ENCODE data around the gene P3H3. TPM values are rescaled to one million over a fixed set of nuclear protein-coding genes. Genes with fewer than 3 reads are reported as not detected.
"Not testable (repeated sequence)": the region's sequence is repeated elsewhere in the genome, so short reads cannot be mapped to it uniquely, and the experiment has no call there.

The P3H3 gene
- total and polyA plus RNA-seq, 9 donors, result 4.7 to 92.3 (median 61.1) TPM

GRCh38 chr12:6871052-6871957 is 43.1 kb downstream of the P3H3 start:
- WGBS, 3 donors, result 65 to 68% (median 67%) methylated on average over 11 to 12 of the region's 12 CpGs
- H3K4me3 ChIP-seq, result no peak overlapping the region
- H3K4me1 ChIP-seq (ENCODE audit: insufficient read depth), result no peaks in the 10 kb centered on the region
- no peak for DNase-seq
- no peaks in the 10 kb centered on the region for H3K9me3 ChIP-seq
- H3K27ac ChIP-seq, result no peak overlapping the region
- TF ChIP-seq, protein P1, sequence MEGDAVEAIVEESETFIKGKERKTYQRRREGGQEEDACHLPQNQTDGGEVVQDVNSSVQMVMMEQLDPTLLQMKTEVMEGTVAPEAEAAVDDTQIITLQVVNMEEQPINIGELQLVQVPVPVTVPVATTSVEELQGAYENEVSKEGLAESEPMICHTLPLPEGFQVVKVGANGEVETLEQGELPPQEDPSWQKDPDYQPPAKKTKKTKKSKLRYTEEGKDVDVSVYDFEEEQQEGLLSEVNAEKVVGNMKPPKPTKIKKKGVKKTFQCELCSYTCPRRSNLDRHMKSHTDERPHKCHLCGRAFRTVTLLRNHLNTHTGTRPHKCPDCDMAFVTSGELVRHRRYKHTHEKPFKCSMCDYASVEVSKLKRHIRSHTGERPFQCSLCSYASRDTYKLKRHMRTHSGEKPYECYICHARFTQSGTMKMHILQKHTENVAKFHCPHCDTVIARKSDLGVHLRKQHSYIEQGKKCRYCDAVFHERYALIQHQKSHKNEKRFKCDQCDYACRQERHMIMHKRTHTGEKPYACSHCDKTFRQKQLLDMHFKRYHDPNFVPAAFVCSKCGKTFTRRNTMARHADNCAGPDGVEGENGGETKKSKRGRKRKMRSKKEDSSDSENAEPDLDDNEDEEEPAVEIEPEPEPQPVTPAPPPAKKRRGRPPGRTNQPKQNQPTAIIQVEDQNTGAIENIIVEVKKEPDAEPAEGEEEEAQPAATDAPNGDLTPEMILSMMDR (IDR thresholded peaks at IDR 0.05), result no peak
- TF ChIP-seq EP300 (IDR thresholded peaks at IDR 0.05), result no peak
- no peak for TF ChIP-seq POLR2A (IDR thresholded peaks at IDR 0.05)
- H3K36me3 ChIP-seq, result no peaks in the 10 kb centered on the region
- intact Hi-C loops (cut with DNase I), result loop anchor here in 1 of 4 donors (5.0 kb wide), 1 partner anchor 56 kb away; the partner anchor contains the start of gene ATN1
- no peaks in the 10 kb centered on the region for H3K27me3 ChIP-seq

DNA sequence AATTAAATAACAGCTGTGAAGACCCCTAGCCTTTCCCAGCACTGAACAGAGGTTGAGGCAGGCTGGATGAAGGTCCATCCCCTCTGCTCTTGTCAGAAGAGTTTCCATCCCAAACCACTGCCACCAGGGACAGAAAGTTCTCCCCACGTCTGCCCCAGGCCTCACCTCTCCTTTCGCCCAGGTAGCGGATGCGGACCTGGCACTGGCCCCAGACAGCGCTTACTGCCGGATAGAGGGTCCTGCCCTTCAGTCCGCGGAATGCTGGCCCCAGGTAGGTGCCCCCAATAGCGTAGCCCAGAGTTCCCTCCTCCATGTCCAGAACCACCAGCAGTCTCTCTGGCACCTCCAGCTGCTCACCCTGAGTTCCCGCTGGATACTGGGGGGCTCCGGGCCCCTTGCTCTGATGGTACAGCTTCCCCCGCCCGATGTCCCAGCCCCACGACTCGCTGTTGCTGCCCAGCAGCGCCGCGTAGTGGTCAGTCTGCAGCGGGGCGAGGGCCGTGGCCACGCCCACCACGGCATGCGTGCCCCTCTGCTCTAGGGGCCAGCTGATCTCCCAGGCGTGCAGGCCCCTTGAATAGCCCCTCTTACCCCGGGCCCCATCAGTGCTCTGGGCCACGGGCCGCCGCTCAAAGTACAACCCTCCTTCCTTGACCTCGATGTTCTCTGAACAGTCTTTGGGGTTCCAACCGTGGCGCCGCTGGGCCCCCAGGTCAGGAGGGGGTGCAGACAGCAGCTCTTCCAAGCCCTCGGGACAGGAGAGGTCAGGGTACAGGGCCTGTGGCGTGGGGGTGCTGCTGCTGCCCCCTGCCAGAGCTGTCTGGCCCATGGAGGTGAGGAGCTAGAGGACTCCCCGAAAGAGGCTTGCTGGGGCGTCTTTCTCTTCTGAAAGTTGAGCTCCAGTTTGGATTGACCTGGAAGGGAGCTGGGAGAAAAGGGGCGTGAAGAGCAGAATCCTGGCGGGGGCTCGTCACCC is 44.2 kb downstream of the P3H3 start:
- TF ChIP-seq EP300 (IDR thresholded peaks at IDR 0.05) (no peak), POLR2A (IDR thresholded peaks at IDR 0.05) (no peak)
- TF ChIP-seq, protein P1 (IDR thresholded peaks at IDR 0.05), result peak; percentile 90 to 97 (median 93)
- intact Hi-C loops (cut with DNase I), result loop anchor here in 1 of 4 donors (2.0 to 5.0 kb wide), 2 partner anchors 18 to 55 kb away; partner anchors contain the start of gene ATN1
- no peaks in the 10 kb centered on the region for H3K9me3 ChIP-seq
- DNase-seq, result peak; percentile 81 to 92 (median 89)
- WGBS, 3 donors, result 0 to 1% (median 1%) methylated on average over 29 to 40 of the region's 40 CpGs
- H3K27me3 ChIP-seq, result no peaks in the 10 kb centered on the region
- H3K36me3 ChIP-seq, result no peaks in the 10 kb centered on the region
- H3K4me3 ChIP-seq, result peak overlapping the region; percentile 64
- H3K4me1 ChIP-seq (ENCODE audit: insufficient read depth), result no peaks in the 10 kb centered on the region
- peak overlapping the region; percentile 42 to 77 for H3K27ac ChIP-seq

DNA sequence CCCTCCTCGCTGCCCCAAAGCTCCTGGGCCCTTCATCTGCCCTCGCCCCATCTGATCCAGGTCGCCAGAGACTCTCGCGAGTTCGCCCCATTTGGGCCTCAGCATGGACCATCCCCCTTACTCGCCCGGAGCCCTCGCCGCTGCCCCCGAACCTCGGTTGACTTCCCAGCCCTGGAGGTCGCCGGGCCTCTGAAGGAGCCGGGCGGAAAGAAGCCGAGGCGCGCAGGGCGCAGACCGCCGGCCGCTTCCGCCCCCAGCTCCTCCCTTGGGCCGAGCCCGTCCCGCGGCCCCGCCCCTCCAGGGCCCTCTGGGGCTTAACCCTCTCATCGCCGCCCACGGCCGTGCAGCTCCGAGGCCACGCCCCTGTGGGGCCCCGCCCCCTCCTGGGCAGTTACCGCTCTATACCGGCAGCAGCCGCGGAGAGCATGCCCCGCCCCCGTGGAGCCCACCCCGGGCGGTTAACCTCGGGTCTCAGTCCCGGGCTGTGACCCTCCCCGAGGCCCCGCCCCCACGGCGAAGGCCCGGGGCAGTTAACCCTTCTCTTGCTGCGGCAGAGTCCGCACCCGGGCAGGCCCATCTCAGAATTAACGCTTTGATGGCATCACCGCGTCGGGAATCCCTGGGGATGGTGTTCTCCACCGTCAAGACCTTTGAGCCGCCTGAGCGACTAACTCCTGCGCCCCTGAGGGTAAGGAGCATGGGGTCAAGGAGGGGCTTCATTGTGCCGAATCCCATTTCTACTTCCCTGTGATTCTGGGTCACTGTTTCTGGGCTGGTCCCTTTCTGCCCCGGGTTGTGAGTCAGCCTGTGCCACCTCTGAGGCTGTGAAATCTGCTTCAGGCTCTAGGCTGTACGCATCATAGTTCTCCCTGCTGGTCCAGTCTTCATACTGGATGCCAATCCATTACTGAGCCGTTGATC is 45.1 kb downstream of the P3H3 start, which contains the start of gene SPSB2:
TSS of gene SPSB2 (minus strand) at position 210 of the 921 bp plus-strand sequence. CDS start 402 bp downstream, outside the sequence.
- Histone ChIP-seq H3K9me3 (no peaks in the 10 kb centered on the region), H3K36me3 (no peaks in the 10 kb centered on the region), H3K27me3 (no peaks in the 10 kb centered on the region), H3K27ac (peak within 1 kb of the TSS; percentile 42 to 77), H3K4me1 (ENCODE audit: insufficient read depth) (no peaks in the 10 kb centered on the region), H3K4me3 (peak within 1 kb of the TSS; percentile 64)
- peak; percentile 99 to 100 (median 99) for DNase-seq
- intact Hi-C loops (cut with DNase I), result loop anchor here in 1 of 4 donors (2.0 to 5.0 kb wide), 2 partner anchors 17 to 54 kb away; partner anchors contain the start of gene ATN1
- TF ChIP-seq, protein P1 (IDR thresholded peaks at IDR 0.05), result peak in 1 of 3 donors; percentile 28
- TF ChIP-seq EP300 (IDR thresholded peaks at IDR 0.05) (no peak), POLR2A (IDR thresholded peaks at IDR 0.05) (peak; percentile 66)
- WGBS, 3 donors, result 0 to 1% (median 0%) methylated on average over 55 to 66 of the region's 66 CpGs

- H3K36me3 ChIP-seq; DNase-seq; H3K27me3 ChIP-seq; H3K4me1 ChIP-seq (ENCODE audit: insufficient read depth); H3K9me3 ChIP-seq: not testable (repeated sequence)
- 29 to 31% (median 30%) methylated on average over 9 of the region's 9 CpGs for WGBS, 3 donors
- peak overlapping the region in 1 of 2 donors; percentile 77 for H3K27ac ChIP-seq
- peak overlapping the region; percentile 64 for H3K4me3 ChIP-seq
- intact Hi-C loops (cut with DNase I), result loop anchor here in 1 of 4 donors (5.0 kb wide), 1 partner anchor 53 kb away; the partner anchor contains the start of gene ATN1
Measured at GRCh38 chr12:6874015-6874368, 45.8 kb downstream of the P3H3 start.

GRCh38 chr12:6879824-6880223 is 51.6 kb downstream of the P3H3 start:
- not testable (repeated sequence) for H3K27me3 ChIP-seq

More at GRCh38 chr12:6879824-6880223, 51.6 kb downstream of the P3H3 start:
- H3K4me3 ChIP-seq; H3K9me3 ChIP-seq; intact Hi-C loops (cut with DNase I); H3K27ac ChIP-seq; H3K4me1 ChIP-seq (ENCODE audit: insufficient read depth); H3K36me3 ChIP-seq; DNase-seq: not testable (repeated sequence)
- WGBS, 3 donors, result 91 to 92% (median 91%) methylated on average over 11 of the region's 11 CpGs
